Fibroblast of skin of back (primary cell): Measurements from ENCODE around the gene AXDND1. TPM values are rescaled to one million over a fixed set of nuclear protein-coding genes. Genes with fewer than 3 reads are reported as not detected.
A peak's percentile ranks its signal among the peaks of the same experiment; 100 is the strongest.
"Not testable (repeated sequence)": the region's sequence is repeated elsewhere in the genome, so short reads cannot be mapped to it uniquely, and the experiment has no call there.

Experiments
- DNase-seq: peaks from one replicate; pipeline ENCODE4 v3.0.0-alpha.2; 2013
- polyA plus RNA-seq, 2 experiments: library from polyadenylated mRNA; unstranded; fragments of 120-200 nt; gene quantifications; one replicate each; pipeline ENCODE4 v1.2.1, GENCODE V29; 2013; ENCODE audit not compliant: insufficient read length in 2 of 2

AXDND1 gene
- not detected for polyA plus RNA-seq (2013, experiment 1 of 2; ENCODE audit: insufficient read length)
- polyA plus RNA-seq (2013, experiment 2 of 2; ENCODE audit: insufficient read length) = not detected

- DNase-seq = peak; percentile 89
Observed at GRCh38 chr1:179365342-179366092, at the start of gene AXDND1. AXDND1 (plus strand) TSS chr1:179365971; CDS start chr1:179366510, 539 bp downstream.

GRCh38 chr1:179318491-179318890, 47.3 kb upstream of the AXDND1 start:
- no peak for DNase-seq

GRCh38 chr1:179321533-179322216, 44.1 kb upstream of the AXDND1 start:
- DNase-seq = no peak

GRCh38 chr1:179322557-179322956, 43.2 kb upstream of the AXDND1 start:
- no peak for DNase-seq

GRCh38 chr1:179323436-179323835, 42.3 kb upstream of the AXDND1 start:
- no peak for DNase-seq

- no peak for DNase-seq
Observed at GRCh38 chr1:179325836-179326235, 39.9 kb upstream of the AXDND1 start.

- DNase-seq = no peak
Observed at GRCh38 chr1:179326746-179327145, 39.0 kb upstream of the AXDND1 start.

- no peak for DNase-seq
Observed at GRCh38 chr1:179327196-179327595, 38.6 kb upstream of the AXDND1 start.

- no peak for DNase-seq
Observed at GRCh38 chr1:179327679-179328078, 38.1 kb upstream of the AXDND1 start.

GRCh38 chr1:179329862-179330261, 35.9 kb upstream of the AXDND1 start:
- no peak for DNase-seq

- DNase-seq = no peak
Observed at GRCh38 chr1:179334440-179334839, 31.3 kb upstream of the AXDND1 start.

- DNase-seq = no peak
Observed at GRCh38 chr1:179337288-179337687, 28.5 kb upstream of the AXDND1 start.

GRCh38 chr1:179337942-179338560, 27.7 kb upstream of the AXDND1 start:
- DNase-seq = no peak

GRCh38 chr1:179340918-179341317, 24.9 kb upstream of the AXDND1 start:
- no peak for DNase-seq

- DNase-seq = no peak
Observed at GRCh38 chr1:179341943-179342547, 23.7 kb upstream of the AXDND1 start.

GRCh38 chr1:179342740-179343404, 22.9 kb upstream of the AXDND1 start:
- DNase-seq = no peak

GRCh38 chr1:179351281-179351680, 14.5 kb upstream of the AXDND1 start:
- DNase-seq = no peak

GRCh38 chr1:179352236-179352635, 13.5 kb upstream of the AXDND1 start:
- no peak for DNase-seq

- DNase-seq = peak; percentile 67
Observed at GRCh38 chr1:179353546-179353945, 12.2 kb upstream of the AXDND1 start.

- DNase-seq = not testable (repeated sequence)
Observed at GRCh38 chr1:179361631-179362030, 4.1 kb upstream of the AXDND1 start.

- DNase-seq = peak; percentile 9
Observed at GRCh38 chr1:179366093-179366800, 476 bp downstream of the AXDND1 start.
